Suppressor macrophage treated with lipopolysaccharide for 1 hour (primary cell): ENCODE data around the gene NCKAP5L.
A peak's percentile ranks its signal among the peaks of the same experiment; 100 is the strongest.
"Not testable (repeated sequence)": the region's sequence is repeated elsewhere in the genome, so short reads cannot be mapped to it uniquely, and the experiment has no call there.

ENCODE experiments used
- DNase-seq, 3 donors: peaks; one replicate each; pipeline ENCODE4 v3.0.0-alpha.2; 2020 to 2022

The NCKAP5L gene

GRCh38 chr12:49796606-49797448 is 31.4 kb downstream of the NCKAP5L start:
- DNase-seq, result no peak

GRCh38 chr12:49796155-49796554 is 32.1 kb downstream of the NCKAP5L start:
- DNase-seq, result no peak

DNA sequence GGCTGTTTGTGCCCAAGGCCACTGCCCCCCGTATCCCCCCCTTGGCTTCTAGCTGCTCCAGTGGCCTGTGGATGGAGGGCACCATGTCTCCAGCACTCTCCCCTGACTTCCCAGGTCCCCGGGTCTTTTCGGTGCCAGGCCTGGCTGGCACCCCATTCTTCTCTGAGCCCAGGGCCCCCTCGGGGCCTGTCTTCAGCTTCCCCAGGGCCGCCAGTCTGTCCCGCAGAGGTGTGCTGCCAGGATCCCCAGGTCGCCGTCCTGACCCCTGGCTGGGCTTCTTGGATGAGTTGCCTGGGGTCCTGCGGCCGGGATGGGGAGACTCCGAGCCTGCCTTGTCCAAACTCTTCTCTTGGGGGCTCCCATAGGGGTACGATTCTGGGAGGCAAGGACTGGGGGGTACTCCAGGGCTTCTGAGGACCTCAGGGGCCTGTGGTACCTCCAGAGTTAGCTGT is 32.5 kb downstream of the NCKAP5L start:
- DNase-seq, result no peak

DNA sequence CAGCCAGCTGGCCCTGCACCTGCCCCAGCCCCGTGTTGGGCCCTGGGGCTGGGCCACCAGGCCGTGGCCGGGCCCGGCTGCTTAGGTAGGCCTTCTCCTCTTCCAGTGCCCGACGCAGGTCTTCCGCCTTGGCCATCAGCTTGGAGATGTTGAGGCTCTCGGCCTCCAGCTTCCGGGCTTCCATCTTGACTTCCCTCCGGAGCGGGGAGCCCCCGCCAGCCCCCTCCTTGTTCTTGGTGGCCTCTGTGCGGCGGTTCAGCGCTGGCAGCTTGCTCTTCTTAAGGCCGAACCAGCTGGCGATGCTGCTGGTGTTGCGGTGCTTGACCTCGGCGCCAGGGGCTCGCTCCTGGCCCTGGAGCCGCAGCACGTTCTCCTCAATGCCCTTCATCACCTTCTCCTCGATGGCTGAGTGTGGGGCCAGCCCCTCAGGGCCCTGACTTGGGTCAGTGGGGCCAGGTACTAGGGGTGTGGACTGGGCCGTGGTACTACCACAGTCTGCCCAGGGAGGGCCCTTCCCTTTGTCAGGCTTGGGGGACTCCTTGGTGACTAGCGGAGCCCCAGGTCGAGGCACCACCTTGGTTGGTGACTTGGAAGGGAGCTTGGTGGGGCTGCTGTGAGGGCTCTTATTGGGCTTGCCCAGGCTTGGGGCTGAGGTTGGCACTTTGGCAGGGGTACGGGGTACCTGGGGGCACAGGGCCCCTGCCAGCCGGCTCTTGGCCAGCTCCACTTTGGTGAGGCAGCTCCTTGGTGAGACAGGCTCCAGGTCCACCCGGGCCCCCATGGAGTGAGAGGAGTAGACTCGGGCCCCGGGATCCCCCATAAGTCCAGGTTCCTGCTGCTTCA is 33.2 kb downstream of the NCKAP5L start:
- DNase-seq, result no peak

DNA sequence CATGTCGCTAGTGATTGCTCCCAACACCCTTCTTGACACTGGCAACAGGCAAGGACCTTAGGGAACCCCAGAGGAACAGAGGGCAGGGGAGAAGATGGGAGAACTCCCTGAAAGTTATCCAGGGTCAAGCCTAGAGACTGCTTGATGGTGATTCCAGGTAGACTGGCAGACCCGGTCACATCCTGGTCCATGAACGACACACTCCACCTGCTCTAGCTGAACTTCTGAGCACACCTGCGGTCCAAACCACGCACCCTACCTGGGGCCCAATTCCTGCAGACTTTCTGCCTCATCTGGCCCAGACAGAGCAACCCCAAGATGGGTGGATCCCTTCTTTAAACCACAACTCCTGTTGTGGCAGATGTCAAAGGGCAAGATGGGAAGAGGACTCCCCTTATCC is 34.2 kb downstream of the NCKAP5L start:
- DNase-seq, result no peak

DNA sequence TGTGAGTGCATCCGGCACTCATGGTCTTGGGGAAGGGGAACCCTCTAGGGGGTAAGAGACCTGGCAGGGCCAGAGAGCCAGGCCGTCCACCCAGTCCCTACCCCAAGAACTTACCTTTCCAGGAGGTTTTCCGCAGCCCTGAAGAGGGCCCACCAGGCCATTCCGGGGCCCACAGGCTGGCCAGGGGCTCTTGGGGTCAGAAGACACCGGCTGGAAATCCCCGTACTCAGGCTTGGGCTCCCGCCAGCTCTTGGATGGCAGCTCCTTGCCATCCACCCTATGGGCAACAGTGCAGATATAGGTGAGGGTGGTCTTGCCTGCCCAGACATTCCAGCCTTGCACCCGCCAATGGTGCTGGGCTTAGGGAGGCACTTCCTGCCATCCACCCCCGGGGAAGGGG is 34.6 kb downstream of the NCKAP5L start:
- DNase-seq, result no peak

DNA sequence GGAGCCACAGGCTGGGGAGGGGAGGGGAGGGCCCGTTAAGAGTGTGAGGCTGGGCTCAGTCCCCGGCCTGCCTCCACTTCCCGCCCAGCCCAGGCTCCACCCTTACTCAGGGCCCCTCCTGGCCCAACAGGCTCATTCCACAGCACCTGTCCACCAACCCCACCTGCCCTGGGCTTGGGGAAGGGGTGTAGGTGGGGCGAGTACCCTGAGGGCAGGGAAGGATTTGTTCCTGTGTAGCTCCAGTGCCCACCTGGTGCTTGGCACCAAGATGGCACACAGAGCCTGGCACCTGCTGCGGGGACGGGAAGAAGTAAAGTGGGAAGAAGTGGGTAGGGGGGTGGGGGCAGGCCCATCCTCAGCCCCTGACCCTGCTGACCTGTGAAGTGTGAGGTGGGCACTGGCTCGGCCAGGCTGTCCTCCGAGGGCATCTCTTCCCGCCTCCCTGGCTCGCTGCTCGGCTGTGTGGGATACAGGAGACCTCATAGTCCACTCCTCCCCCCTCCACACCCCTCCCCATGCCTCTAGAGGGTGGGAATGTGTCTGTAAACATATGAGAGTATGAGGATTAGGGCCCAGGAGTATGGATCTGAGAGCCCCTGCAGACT is 35.1 kb downstream of the NCKAP5L start:
- DNase-seq, result no peak

DNA sequence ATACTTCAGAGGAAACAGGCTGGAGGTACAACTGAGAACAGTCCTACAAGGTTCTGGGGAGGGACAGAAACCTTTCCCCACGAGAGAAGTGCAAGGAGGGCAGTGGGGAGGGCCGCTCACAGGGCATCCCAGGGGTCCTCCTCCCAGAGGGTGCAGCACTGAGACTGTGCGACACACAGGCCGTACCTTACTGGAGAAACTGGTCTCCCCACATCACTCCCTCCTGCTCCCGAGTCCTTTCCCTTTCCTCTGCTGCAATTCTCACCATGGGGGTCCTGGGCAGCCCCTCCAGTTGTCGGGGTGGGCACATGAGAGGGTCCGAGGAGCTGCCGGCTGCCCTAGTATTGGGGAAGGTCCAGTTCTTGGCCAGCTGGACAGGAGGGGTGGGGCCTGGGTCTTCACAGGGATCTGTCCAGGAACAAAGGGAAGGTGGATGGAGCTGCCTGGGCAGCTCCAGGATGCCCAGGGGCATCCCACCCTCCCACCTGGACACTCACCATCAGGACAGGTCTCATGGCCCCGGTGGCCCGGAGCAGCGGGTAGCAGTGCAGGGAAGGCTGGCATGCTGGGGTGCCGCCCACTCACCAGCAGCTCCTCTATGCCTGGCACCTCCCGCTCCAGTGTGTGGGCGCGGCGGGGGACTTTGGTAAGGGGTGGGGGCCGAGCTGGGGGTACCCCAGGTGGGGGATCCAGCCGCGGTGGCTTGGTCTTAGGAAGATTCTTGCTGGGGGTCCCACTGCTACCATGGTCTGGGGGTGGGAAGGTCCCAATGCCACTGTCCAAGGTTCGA is 35.8 kb downstream of the NCKAP5L start:
- DNase-seq, result no peak

DNA sequence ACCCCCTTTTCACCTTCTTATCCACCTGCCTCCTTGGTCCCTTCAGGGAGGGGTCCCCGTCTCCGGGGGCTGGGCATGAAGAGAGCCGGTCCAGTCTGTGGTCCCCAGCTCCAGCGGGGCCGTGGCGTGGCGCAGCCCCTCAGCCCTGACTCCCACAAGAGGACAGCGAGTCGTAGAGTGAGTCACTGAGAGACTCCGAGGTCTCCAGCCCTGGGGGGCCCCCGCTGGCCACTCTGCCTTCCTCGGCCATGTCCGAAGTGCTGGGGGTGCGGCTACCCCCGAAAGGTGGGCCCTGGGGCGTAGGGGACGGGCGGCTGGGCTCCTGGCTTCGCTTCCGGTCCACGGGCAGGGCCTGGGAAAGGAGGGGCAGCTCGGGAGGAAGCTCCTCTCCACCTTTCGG is 36.5 kb downstream of the NCKAP5L start:
- DNase-seq, result no peak

GRCh38 chr12:49790741-49791555 is 37.3 kb downstream of the NCKAP5L start:
- DNase-seq, result no peak

DNA sequence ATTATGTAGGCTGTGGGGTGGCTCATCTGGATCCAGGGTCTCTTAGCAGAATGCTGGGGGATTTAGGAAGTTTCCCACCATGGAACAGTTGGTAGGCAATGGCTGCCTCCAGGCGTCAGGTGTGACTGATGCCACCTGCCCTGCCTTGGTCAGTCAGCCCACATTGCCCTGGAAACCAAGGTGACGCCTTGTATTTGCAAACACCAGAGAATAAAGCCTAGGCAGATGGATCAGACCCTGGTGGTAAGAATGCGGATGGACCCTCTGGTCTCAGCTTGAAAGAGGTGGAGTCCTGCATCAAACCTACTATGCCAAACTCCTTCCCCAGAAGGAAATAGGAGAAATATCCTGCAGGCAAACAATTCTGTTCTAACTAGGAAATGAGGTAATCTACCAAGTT is 38.2 kb downstream of the NCKAP5L start:
- no peak for DNase-seq

DNA sequence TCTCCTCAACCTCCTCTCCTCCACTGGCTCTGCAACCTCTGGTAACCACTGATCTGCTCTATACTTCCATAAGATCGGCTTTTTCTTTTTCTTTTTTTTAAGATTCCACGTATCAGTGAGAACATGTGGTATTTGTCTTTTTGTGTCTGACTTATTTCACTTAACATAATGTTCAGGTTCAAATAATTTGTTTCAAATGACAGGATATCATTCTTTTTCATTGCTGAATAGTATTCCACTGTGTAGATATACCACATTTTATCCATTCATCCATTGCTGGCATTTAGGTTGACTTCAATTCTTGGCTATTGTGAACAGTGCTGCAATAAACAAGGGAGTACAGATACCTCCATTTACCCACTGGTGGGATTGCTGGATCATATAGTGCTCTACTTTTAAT is 40.5 kb downstream of the NCKAP5L start:
- DNase-seq, result no peak

DNA sequence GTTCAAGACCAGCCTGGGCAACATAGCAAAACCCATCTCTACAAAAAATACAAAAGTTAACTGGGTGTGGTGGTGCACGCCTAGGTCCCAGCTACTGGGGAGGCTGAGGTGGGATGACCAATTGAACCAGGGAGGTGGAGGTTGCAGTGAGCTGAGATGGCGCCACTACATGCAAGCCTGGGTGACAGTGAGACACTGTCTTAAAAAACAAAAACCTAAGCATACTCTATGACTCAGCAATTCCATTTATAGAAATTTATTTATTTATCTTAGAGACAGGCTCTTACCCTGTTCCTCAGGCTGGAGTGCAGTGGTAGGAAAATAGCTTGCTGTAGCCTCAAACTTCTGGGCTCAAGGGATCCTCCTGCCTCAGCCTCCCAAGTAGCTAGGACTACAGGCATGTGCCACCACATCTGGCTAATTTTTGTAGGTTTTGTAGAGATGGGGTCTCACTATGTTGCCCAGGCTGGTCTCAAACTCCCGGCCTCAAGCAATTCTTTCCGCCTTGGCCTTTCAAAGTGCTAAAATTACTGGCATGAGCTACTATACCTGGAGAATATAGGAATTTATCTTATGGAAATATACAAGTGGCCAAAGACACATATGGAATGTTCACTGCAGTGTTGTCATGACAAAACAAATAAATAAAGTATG is 43.3 kb downstream of the NCKAP5L start:
- no peak for DNase-seq

GRCh38 chr12:49783917-49784676 is 44.1 kb downstream of the NCKAP5L start:
- DNase-seq, result peak; percentile 76 to 83 (median 80)

DNA sequence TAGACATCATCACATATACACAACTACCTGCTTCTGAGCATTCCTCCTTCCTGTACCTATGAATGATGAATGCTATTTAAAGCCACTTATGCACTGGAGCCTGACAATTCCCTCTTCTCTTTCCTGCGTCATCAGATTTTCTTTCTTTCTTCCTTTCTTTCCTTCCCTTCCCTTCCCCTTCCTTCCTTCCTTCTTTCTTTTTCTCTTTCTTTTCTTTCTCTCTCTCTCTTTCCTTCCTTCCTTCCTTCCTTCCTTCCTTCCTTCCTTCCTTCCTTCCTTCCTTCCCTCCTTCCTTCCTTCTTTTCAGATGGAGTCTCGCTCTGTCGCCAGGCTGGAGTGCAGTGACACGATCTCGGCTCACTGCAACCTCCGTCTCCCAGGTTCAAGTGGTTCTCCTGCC is 47.3 kb downstream of the NCKAP5L start:
- not testable (repeated sequence) for DNase-seq

- peak; percentile 47 to 59 (median 50) for DNase-seq
These were observed 48.6 kb downstream of the NCKAP5L start for GRCh38 chr12:49779581-49779980.

GRCh38 chr12:49777800-49778748 is 50.1 kb downstream of the NCKAP5L start:
- DNase-seq, result peak in 1 of 3 donors; percentile 34

DNA sequence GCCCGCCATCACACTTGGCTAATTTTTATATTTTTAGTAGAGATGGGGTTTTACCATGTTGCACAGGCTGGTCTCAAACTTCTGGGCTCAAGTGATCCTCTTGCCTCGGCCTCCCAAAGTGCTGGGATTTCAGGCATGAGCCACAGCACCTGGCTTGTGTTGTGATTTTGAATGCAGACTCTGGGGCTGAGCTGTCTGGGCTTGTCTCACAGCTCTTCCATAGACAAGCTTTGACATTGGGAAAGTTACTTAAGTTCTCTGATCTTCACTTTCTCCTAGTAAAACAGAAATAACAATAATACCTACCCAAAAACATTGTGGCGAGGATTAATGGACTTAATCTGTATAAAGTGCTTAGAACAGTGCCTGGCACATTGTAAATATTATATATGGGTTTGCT is 50.9 kb downstream of the NCKAP5L start:
- DNase-seq, result no peak

DNA sequence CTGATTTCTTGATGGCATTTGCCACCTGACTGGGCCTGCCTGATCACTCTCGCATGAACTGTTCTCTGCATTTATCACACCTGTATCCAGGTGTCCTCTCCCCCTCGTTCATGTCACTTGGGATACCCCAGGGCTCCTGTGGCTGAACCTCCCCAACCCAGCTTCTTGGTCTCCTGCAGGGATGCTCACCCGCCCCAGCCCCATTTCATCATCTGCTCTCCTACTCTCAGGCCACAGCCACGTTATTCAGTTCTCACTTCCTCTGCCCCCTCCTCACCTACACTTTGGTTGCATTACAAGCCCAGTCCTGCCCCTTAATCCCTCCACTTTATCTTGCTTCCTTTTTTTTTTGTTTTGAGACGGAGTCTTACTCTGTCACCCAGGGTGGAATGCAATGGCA is 51.4 kb downstream of the NCKAP5L start:
- DNase-seq, result peak in 2 of 3 donors; percentile 24 to 27
